GM18520 (cell line): ENCODE data around the gene CTXN2.

ENCODE experiments used
- ATAC-seq: cut with Tn5 transposase; IDR thresholded peaks from one replicate; pipeline ENCODE4 v1.9.1; 2021; ENCODE audit not compliant: unreplicated experiment

CTXN2 gene

DNA sequence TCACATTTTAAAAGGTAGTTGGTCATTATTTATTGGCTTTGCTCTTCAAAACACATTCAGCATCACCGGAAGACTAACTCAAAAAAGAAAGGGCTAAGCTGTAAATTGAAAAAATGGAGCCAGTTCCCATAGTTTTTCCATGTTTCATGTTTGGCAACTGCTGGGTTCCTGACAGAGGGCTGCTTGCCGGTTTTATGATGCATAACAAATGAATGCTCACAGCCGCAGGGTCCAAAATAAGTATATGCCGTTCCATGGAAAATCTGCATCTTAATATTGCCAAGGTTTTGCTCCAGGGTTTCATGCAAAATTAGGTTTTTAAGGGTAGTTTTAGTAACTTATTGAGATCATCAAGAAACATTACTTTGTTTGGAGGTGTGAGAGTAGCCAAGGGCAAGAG lies 30.4 kb downstream of the CTXN2 start:
- ATAC-seq, result no peak

GRCh38 chr15:48222627-48223026 lies 31.2 kb downstream of the CTXN2 start:
- no peak for ATAC-seq

- no peak for ATAC-seq
These were observed 34.3 kb downstream of the CTXN2 start for GRCh38 chr15:48225771-48226170.

DNA sequence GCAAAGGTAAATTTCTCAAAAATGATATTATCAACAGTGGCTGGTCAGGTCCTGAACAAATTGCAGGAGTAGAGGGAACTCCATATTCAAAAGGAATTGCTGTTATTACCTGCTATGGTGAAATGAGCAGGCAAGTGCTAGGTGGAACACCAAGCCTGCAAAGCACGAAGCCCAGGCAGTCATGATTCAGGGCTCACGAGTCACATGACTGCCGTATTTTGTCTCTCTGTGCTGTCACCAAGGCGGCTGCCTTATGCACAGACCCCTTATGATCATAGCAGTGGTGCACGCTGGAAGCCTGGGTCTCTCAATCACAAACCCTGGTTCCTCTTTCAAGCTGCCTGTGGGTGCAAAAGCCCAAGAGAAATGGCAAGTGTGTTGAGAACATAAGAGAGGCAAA lies 39.0 kb downstream of the CTXN2 start:
- ATAC-seq, result no peak

DNA sequence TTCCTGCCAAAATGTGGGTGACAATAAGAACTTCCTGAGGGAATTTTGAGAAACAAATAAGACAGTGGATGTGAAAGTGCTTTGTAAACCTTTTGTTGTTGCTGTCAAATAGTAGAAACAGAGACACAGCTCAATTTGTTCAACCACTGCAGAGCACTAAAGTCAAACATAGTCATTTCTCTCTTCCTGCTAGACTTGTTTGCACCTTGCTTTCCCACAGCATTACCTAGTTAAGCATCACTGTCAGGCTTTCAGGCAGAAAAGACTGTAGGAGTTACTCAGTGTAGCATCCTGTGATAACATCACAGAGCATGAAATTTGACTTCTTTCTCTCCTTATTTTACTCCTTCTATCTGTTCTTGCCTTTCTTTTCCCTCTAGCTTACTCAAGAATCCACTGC lies 41.8 kb downstream of the CTXN2 start:
- ATAC-seq, result no peak

DNA sequence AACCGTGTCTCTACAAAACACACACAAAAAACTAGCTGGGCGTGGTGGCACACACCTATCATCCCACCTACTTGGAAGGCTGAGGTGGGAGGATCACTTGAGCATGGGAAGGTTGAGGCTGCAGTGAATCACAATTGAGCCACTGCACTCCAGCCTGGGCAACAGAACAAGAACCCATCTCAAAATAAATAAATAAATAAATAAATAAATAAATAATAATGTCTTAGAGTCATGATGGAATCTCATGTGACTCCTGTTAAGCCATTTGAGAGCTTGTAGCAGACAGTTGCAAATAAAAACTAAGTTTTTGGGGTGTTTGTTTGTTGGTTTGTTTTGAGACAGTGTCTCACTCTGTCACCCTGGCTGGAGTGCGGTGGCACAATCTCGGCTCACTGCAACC lies 47.9 kb downstream of the CTXN2 start:
- no peak for ATAC-seq

DNA sequence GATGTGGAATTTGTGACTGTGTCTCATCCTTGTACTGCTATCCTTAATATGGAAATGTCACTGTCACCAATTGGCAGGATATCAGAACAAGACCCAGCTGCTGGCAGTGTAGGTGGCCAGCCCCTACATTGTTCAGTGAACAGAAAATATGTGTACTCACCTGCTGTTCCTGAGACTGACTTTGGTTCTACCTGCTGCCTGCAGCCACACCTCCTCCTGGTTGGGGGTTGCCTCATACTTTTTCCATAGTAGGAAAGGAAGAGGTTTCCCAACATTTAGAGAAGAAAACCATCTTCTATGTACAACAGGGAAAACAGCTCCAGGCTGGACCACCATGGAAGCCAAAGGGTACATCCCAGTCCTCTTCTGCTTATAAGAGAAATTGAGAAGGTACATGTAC lies 50.5 kb downstream of the CTXN2 start:
- no peak for ATAC-seq

DNA sequence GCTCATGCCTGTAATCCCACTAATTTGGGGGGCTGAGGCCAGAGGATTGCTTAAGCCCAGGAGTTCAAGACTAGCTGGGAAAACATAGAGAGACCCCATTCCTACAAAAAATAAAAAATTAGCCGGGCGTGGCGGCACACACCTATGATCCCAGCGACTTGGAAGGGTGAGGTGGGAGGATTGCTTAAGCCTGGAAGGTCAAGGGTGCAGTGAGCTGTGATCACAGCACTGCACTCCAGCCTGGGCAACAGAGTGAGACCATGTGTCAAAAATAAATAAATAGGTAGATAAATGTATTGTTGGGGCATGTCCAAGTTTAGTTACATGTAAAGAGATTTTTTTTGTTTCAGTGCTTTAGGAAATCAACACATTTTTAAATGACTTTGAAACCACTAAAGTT lies 51.1 kb downstream of the CTXN2 start:
- ATAC-seq, result no peak

GRCh38 chr15:48244921-48245320 lies 53.5 kb downstream of the CTXN2 start:
- ATAC-seq, result no peak

GRCh38 chr15:48248414-48248813 lies 56.9 kb downstream of the CTXN2 start:
- no peak for ATAC-seq

GRCh38 chr15:48250640-48251076 lies 59.2 kb downstream of the CTXN2 start:
- ATAC-seq, result no peak

DNA sequence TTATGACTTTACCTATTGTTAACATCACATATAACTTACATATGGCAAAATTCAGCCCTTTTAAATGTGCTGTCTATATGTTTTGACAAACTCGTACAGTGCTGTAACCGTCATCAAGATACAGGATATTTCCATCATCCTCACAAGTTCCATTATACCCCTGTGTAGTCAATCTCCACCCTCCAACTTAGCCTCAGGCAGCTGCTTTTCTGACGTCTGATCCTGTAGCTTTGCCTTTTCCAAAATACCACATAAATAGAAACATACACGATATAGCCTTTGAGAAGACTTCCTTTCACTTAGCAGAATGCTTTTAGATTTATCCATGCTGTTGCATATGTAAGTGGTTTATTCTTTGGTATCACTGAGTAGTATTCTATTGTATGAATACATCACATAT lies 61.7 kb downstream of the CTXN2 start:
- ATAC-seq, result no peak
